GM18909 (cell line): ENCODE measurements around the gene WNT11.

Experiments
- ATAC-seq: cut with Tn5 transposase; IDR thresholded peaks from one replicate; pipeline ENCODE4 v1.9.1; 2021; ENCODE audit warnings: mild to moderate bottlenecking; ENCODE audit not compliant: unreplicated experiment, poor library complexity

The WNT11 gene

GRCh38 chr11:76224461-76225121, 18.3 kb upstream of the WNT11 start:
- ATAC-seq: no peak

GRCh38 chr11:76221365-76221764, 15.1 kb upstream of the WNT11 start:
- no peak for ATAC-seq

GRCh38 chr11:76219243-76219642, 12.9 kb upstream of the WNT11 start:
- ATAC-seq: no peak

- ATAC-seq: no peak
These were observed 12.3 kb upstream of the WNT11 start for GRCh38 chr11:76218449-76219178.

- no peak for ATAC-seq
These were observed 11.4 kb upstream of the WNT11 start for GRCh38 chr11:76217653-76218160.

- no peak for ATAC-seq
These were observed 10.4 kb upstream of the WNT11 start for GRCh38 chr11:76216536-76217325.

- no peak for ATAC-seq
These were observed 9.6 kb upstream of the WNT11 start for GRCh38 chr11:76215941-76216340.

- no peak for ATAC-seq
These were observed 8.8 kb upstream of the WNT11 start for GRCh38 chr11:76214968-76215548.

- ATAC-seq: no peak
These were observed 7.9 kb upstream of the WNT11 start for GRCh38 chr11:76214186-76214585.

GRCh38 chr11:76212086-76213035, 6.1 kb upstream of the WNT11 start:
- ATAC-seq: no peak

GRCh38 chr11:76210931-76211851, 4.9 kb upstream of the WNT11 start:
- no peak for ATAC-seq

- ATAC-seq: no peak
These were observed 4.0 kb upstream of the WNT11 start for GRCh38 chr11:76209973-76210930.

- ATAC-seq: no peak
These were observed 3.2 kb upstream of the WNT11 start for GRCh38 chr11:76209375-76209972.

- no peak for ATAC-seq
These were observed 2.4 kb upstream of the WNT11 start for GRCh38 chr11:76208438-76209374.

- ATAC-seq: peak; percentile 55
These were observed 1.5 kb upstream of the WNT11 start for GRCh38 chr11:76207642-76208401.

- no peak for ATAC-seq
These were observed 300 bp downstream of the WNT11 start for GRCh38 chr11:76206077-76206326.
